Fibroblast of mammary gland (primary cell): ENCODE data around the gene KLHL40.

Experiments
- DNase-seq: peaks from one replicate; pipeline ENCODE4 v3.0.0-alpha.2; 2010; ENCODE audit warnings: low read depth
- H3K4me3 ChIP-seq: 2 replicates; pipeline ENCODE4 v1.5.1; 2011; ENCODE audit warnings: low read depth, mild to moderate bottlenecking, low read length, moderate library complexity; ENCODE audit not compliant: control insufficient read depth
- CTCF ChIP-seq: conservative IDR thresholded peaks from 2 replicates; pipeline ENCODE4 v1.5.1; 2011; ENCODE audit warnings: low read depth, low read length, inconsistent platforms; ENCODE audit not compliant: control insufficient read depth, insufficient read depth

The KLHL40 gene

GRCh38 chr3:42689421-42690014 is 4.2 kb downstream of the KLHL40 start:
- DNase-seq: no peak
- TF ChIP-seq CTCF: no peak
- no peak overlapping the region for H3K4me3 ChIP-seq

- TF ChIP-seq CTCF: no peak
- no peak for DNase-seq
These were observed 4.9 kb downstream of the KLHL40 start for GRCh38 chr3:42690191-42690590.

DNA sequence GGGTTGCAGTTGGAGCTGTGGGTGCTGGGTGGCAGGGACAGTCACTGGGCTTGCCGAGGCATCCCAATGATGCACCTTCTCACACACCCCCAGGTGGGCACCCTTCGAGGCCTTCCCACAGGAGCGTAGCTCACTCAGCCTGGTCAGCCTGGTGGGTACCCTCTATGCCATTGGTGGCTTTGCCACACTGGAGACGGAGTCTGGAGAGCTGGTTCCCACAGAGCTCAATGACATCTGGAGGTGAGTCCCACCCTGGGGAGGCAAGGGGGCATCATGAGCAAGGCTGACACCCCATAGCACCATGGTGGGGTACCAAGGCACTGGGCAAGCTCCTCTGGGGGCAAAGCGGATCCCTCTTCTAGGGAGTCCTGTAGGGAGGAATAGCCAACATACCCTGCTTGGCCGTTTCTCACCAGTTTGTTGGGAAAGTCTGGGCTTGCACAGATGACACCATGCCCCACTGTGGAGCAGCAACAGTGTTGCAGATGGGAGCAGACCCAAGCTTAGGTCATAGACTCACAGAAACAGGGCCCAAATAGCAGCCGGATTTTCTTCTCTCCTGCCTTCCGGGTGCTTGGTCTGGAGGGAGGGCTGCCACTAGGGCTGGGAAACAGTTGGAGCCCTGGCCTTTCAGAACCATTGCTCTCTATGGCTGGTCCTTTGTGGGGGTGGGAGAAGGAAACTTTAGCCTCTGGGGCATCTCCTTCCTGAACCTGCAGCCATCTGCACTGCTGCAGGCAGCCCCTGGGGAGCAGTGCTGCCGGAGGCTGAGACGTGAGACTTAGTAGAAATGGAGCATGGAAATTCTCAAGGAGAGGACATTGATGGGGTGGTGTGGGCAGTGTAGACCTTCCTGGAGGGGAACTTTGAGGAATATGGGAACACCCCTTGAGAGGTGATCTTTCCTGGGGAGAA is 5.7 kb downstream of the KLHL40 start:
- DNase-seq: no peak
- H3K4me3 ChIP-seq: no peak overlapping the region
- no peak for TF ChIP-seq CTCF

More at GRCh38 chr3:42690191-42690590, 4.9 kb downstream of the KLHL40 start:
- no peak overlapping the region for H3K4me3 ChIP-seq

GRCh38 chr3:42691816-42692666 is 6.7 kb downstream of the KLHL40 start:
- no peak for DNase-seq
- no peak for TF ChIP-seq CTCF
- H3K4me3 ChIP-seq: no peak overlapping the region

GRCh38 chr3:42692667-42693529 is 7.6 kb downstream of the KLHL40 start:
- no peak for TF ChIP-seq CTCF
- no peak for DNase-seq
- H3K4me3 ChIP-seq: no peak overlapping the region

GRCh38 chr3:42693530-42693930 is 8.2 kb downstream of the KLHL40 start:
- DNase-seq: no peak
- H3K4me3 ChIP-seq: no peak overlapping the region
- no peak for TF ChIP-seq CTCF
